ENCODE results near the gene NAB2.

NAB2 gene

DNA sequence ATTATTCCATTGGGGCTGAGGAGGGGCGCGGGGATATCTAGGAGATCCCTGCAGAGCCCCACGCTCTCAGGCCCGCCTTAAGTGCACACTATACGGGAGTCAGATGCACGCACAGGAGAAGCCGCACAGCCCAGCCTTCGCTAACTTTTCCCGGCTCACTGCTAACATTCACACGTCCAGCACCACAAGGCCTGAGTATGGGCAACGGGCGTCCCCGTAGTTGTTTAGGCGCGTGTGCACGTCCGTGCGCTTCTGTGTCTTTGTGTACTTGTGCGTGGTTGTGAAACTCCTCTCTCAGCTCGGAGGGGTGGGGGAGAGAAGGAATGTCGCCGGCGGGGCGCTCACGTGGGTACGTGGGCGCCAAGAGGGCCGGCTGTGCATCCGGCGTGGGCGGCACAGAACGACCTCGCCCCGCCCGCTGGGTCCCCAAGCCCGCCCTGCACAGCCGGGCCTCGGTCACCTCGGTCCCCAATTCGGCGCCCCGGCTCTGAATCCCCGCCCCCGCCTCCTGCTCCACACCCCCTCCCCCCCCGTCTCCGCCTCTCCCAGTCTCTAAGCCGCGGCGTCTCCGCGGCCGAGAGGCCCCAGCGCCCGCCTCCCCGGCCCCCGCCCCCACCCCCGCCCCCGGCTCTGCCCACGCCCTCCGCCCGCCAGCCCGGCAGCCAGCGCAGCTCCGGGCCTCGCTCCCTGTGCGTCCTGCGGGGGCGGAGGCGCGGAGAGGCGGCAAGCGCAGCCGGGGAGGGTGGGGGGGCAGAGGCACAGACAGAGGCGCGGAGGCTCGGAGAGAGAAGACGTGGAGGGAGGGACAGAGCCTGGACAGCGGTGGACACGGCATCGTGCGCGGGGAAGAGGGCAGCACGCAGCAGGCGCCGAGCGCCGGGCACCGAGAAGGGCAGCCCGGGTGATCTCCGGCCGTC is at the start of gene NAB2:
Gene NAB2 (plus strand): TSS at position 761 of the 917 bp plus-strand sequence. CDS start 158 bp downstream, outside the sequence.
- H3K9ac ChIP-seq (ENCODE audit: low read length), result peak within 1 kb of the TSS; percentile 88
- H3K79me2 ChIP-seq (ENCODE audit: insufficient read depth, low read length), result no peaks in the 10 kb centered on the region
- H3K27me3 ChIP-seq (ENCODE audit: insufficient read depth, low read length), result no peaks in the 10 kb centered on the region
- H3K4me1 ChIP-seq (ENCODE audit: insufficient read depth, low read length, severe bottlenecking), result peaks cover 38% of the 10 kb centered on the region
- TF ChIP-seq CTCF (IDR thresholded peaks at IDR 0.05; ENCODE audit: low read length), result no peak
- TF ChIP-seq EZH2 (IDR thresholded peaks at IDR 0.05; ENCODE audit: borderline replicate concordance, low read length), result no peak
- peak within 1 kb of the TSS; percentile 74 for H3K4me3 ChIP-seq (ENCODE audit: low read depth, low read length, poor library complexity, severe bottlenecking)
- H2AFZ ChIP-seq (ENCODE audit: low read length), result no peak within 1 kb of the TSS
- peak within 1 kb of the TSS; percentile 95 for H3K4me2 ChIP-seq (ENCODE audit: low read length)
- no peaks in the 10 kb centered on the region for H3K9me2 ChIP-seq (ENCODE audit: low read depth, low read length)
- no peaks in the 10 kb centered on the region for H3K9me3 ChIP-seq (ENCODE audit: low read length)
- peaks cover 6% of the 10 kb centered on the region; the same call in 1 of the 2 replicates for H3F3A ChIP-seq (ENCODE audit: insufficient read depth, low read length)
- peak within 1 kb of the TSS; percentile 90 for H3K27ac ChIP-seq (ENCODE audit: low read depth, low read length, poor library complexity, severe bottlenecking)
- H3K36me3 ChIP-seq (ENCODE audit: insufficient read depth, low read length), result no peaks in the 10 kb centered on the region
- H4K20me1 ChIP-seq (ENCODE audit: insufficient read depth, low read length), result no peaks in the 10 kb centered on the region

GRCh38 chr12:57040211-57040610 is 48.7 kb upstream of the NAB2 start:
- Histone ChIP-seq H3K9me3 (ENCODE audit: low read length) (no peaks in the 10 kb centered on the region), H3F3A (ENCODE audit: insufficient read depth, low read length) (no peaks in the 10 kb centered on the region), H2AFZ (ENCODE audit: low read length) (no peak overlapping the region), H3K79me2 (ENCODE audit: insufficient read depth, low read length) (no peaks in the 10 kb centered on the region), H3K27me3 (ENCODE audit: insufficient read depth, low read length) (0 out of 2 replicates have a peak, but pooled peaks cover 12% of the 10 kb centered on the region), H3K9ac (ENCODE audit: low read length) (no peak overlapping the region), H3K27ac (ENCODE audit: low read depth, low read length, poor library complexity, severe bottlenecking) (no peak overlapping the region), H3K4me2 (ENCODE audit: low read length) (no peak overlapping the region), H4K20me1 (ENCODE audit: insufficient read depth, low read length) (no peaks in the 10 kb centered on the region), H3K4me1 (ENCODE audit: insufficient read depth, low read length, severe bottlenecking) (no peaks in the 10 kb centered on the region), H3K4me3 (ENCODE audit: low read depth, low read length, poor library complexity, severe bottlenecking) (no peak overlapping the region), H3K36me3 (ENCODE audit: insufficient read depth, low read length) (no peaks in the 10 kb centered on the region), H3K9me2 (ENCODE audit: low read depth, low read length) (no peaks in the 10 kb centered on the region)
- TF ChIP-seq CTCF (IDR thresholded peaks at IDR 0.05; ENCODE audit: low read length) (no peak), EZH2 (IDR thresholded peaks at IDR 0.05; ENCODE audit: borderline replicate concordance, low read length) (no peak)

GRCh38 chr12:57040750-57041149 is 48.2 kb upstream of the NAB2 start:
- H2AFZ ChIP-seq (ENCODE audit: low read length), result no peak overlapping the region
- H3K9me2 ChIP-seq (ENCODE audit: low read depth, low read length), result no peaks in the 10 kb centered on the region
- H3K9ac ChIP-seq (ENCODE audit: low read length), result no peak overlapping the region
- no peak overlapping the region for H3K4me2 ChIP-seq (ENCODE audit: low read length)
- H4K20me1 ChIP-seq (ENCODE audit: insufficient read depth, low read length), result no peaks in the 10 kb centered on the region
- H3K27ac ChIP-seq (ENCODE audit: low read depth, low read length, poor library complexity, severe bottlenecking), result no peak overlapping the region
- no peaks in the 10 kb centered on the region for H3K36me3 ChIP-seq (ENCODE audit: insufficient read depth, low read length)
- no peaks in the 10 kb centered on the region for H3K4me1 ChIP-seq (ENCODE audit: insufficient read depth, low read length, severe bottlenecking)
- no peak for TF ChIP-seq EZH2 (IDR thresholded peaks at IDR 0.05; ENCODE audit: borderline replicate concordance, low read length)
- no peak for TF ChIP-seq CTCF (IDR thresholded peaks at IDR 0.05; ENCODE audit: low read length)
- H3K9me3 ChIP-seq (ENCODE audit: low read length), result no peaks in the 10 kb centered on the region
- H3K79me2 ChIP-seq (ENCODE audit: insufficient read depth, low read length), result no peaks in the 10 kb centered on the region
- 0 out of 2 replicates have a peak, but pooled peaks cover 12% of the 10 kb centered on the region for H3K27me3 ChIP-seq (ENCODE audit: insufficient read depth, low read length)
- no peaks in the 10 kb centered on the region for H3F3A ChIP-seq (ENCODE audit: insufficient read depth, low read length)
- H3K4me3 ChIP-seq (ENCODE audit: low read depth, low read length, poor library complexity, severe bottlenecking), result no peak overlapping the region
